Epithelial cell of proximal tubule (primary cell): ENCODE results near the gene EMID1. TPM values are rescaled to one million over a fixed set of nuclear protein-coding genes. Genes with fewer than 3 reads are reported as not detected.

ENCODE experiments used
- DNase-seq: peaks from one replicate; pipeline ENCODE4 v3.0.0-alpha.2; 2011; ENCODE audit warnings: low read depth
- H3K4me3 ChIP-seq: 2 replicates; pipeline ENCODE4 v1.5.1; 2011; ENCODE audit warnings: low read depth, mild to moderate bottlenecking, low read length
- total RNA-seq: library from RNA; depleted of rRNA; stranded (reverse); fragments of >200 nt; gene quantifications from 2 replicates; pipeline ENCODE4 v1.2.3, GENCODE V29; 2015
- TF ChIP-seq, protein P1 (sequence below): conservative IDR thresholded peaks from 2 replicates; pipeline ENCODE4 v1.5.1; 2012; ENCODE audit warnings: low read depth, mild to moderate bottlenecking, low read length

The EMID1 gene
- total RNA-seq, 1 donor from 2014 or later: 0.17 TPM

DNA sequence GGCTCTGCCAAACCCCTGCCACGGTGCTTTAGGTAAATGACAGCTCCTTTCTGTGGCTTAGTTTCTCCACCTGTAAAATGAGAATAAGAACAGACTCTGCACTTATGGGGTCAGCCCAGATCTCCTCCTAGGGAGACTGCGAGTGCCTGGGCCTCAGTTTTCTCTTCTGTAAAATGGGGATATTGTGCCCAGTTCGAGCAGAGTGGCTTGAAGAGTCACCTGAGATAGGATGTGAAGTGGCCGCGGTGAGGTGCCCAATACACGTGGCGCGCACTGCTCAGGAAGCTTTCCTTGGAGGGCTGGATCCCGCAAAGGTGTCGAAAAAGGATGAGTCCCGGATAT lies 473 bp upstream of the EMID1 start:
- peak overlapping the region; percentile 29 for H3K4me3 ChIP-seq
- TF ChIP-seq, protein P1, sequence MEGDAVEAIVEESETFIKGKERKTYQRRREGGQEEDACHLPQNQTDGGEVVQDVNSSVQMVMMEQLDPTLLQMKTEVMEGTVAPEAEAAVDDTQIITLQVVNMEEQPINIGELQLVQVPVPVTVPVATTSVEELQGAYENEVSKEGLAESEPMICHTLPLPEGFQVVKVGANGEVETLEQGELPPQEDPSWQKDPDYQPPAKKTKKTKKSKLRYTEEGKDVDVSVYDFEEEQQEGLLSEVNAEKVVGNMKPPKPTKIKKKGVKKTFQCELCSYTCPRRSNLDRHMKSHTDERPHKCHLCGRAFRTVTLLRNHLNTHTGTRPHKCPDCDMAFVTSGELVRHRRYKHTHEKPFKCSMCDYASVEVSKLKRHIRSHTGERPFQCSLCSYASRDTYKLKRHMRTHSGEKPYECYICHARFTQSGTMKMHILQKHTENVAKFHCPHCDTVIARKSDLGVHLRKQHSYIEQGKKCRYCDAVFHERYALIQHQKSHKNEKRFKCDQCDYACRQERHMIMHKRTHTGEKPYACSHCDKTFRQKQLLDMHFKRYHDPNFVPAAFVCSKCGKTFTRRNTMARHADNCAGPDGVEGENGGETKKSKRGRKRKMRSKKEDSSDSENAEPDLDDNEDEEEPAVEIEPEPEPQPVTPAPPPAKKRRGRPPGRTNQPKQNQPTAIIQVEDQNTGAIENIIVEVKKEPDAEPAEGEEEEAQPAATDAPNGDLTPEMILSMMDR: no peak

DNA sequence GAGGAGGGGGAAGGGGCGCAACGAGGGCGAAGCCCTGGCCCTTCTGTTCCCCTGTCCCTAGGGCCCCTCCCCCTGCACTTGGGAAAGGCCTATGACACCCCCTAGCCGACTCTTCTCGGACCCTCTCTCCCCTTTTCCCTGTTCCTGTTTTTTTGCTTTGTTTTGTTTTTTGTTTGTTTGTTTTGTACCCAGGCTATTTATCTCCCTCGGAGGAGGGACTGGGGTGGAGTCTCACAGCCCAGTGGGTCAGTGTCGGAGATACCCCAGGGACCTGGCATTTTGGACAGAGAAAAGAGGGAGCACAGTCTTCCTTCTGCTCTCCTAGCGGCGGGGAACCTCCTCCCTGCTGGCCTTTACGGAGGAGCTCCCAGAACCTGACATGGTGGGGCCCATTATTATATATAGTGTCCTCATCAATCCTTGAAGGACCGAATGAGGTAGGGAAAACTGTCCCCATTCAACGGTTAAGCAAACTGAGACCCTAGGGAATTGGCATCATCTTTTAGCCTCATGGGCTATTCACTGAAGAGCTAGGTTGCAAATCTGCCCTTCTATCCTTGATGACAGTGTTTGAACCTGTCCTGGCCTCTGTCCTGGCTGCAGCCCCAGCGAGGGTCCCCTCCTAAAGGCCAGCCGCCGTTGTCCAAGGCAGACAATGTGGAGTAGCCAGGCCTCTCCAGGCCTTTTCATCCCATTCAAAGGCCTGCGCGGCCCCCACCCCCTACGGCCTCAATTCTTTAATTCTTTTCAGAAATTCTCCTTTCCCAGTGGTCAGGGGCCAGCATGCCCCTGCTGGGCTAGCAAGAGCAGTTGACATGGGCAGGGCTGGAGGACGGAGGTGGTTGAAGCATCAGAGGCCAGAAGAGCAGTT lies 911 bp downstream of the EMID1 start:
- DNase-seq: no peak
- TF ChIP-seq, protein P1: no peak
- H3K4me3 ChIP-seq: peak overlapping the region; percentile 40

More for the DNA sequence above, 473 bp upstream of the EMID1 start:
- no peak for DNase-seq

DNA sequence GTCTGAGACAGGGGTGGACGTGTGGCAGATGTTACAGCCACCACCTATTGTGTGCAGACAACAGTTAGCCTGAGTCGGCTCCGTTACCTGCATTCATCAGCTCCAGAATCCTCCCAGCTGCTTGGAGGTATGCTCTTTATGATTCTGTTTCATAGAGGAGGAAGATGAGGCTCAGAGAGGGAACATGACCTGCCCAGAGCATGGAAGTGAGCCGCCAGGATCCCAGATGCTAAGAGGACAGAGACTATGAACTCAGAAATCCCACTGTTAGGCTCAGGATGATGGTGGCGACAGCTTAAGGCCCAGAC lies 1.5 kb downstream of the EMID1 start:
- H3K4me3 ChIP-seq: no peak overlapping the region
- DNase-seq: no peak
- TF ChIP-seq, protein P1: no peak

DNA sequence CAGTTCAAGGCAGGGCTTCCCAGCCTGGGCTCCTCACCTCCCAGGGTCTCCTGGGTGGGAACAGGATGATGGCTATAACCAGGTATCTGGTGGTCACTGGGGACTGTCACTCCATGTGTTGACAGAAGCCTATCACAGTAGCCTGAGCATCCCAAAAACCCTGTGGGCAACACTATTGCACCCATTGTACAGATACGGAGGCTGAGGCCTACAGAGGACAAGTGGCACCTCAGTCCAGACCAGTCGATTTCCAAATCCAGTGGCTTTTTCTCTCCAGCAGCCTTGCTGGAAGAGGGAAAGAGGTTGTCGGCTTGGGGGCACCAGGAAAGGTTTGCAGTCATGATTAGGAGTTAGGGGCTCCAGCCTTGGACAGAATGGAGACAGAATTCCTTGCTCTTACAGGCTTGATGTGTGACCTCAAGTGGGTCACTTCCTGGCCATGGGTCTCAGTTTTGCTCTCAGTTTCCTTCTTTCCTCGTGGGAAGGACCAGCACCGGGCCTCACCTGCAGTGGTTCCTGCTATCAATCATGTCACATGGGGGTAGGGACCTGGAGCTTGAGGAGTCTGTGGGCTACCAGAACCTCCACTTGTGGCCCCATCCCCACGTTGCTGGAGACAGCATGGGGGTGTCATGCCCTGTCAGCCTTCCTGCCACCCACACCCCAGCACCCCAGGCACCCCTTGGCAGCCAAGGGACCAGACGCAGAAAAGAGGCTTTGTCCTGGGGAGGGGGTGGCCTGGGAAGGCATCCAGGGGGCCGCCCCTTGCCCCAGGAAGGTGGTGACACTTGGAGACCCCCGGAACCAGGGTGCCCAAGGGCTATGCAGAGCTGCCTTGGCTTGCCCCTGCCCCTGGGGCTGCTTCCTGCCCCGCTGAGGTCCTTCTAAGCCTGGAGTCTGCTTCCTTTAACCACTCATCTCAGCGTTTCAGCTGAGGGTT lies 2.1 kb downstream of the EMID1 start:
- TF ChIP-seq, protein P1: no peak
- DNase-seq: no peak
- H3K4me3 ChIP-seq: no peak overlapping the region

DNA sequence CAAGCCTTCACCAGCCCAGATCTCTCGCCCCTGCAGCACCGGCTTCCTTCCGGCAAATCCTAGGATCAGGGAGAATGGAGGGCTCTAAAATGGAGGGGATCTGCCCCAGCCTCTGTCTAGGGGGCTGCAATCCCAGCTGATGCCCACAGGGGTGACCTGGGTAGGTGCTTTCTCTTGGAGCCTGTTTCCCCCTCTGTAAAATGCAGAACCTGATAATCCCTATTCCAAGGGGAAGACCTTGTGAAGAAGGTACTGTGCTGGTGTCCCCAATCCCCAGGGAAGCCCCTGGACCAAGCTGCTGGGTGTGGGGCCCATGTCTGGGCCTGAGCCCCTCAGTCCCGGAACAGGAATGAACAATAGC lies 2.8 kb downstream of the EMID1 start:
- no peak for DNase-seq
- H3K4me3 ChIP-seq: no peak overlapping the region
- TF ChIP-seq, protein P1: no peak

DNA sequence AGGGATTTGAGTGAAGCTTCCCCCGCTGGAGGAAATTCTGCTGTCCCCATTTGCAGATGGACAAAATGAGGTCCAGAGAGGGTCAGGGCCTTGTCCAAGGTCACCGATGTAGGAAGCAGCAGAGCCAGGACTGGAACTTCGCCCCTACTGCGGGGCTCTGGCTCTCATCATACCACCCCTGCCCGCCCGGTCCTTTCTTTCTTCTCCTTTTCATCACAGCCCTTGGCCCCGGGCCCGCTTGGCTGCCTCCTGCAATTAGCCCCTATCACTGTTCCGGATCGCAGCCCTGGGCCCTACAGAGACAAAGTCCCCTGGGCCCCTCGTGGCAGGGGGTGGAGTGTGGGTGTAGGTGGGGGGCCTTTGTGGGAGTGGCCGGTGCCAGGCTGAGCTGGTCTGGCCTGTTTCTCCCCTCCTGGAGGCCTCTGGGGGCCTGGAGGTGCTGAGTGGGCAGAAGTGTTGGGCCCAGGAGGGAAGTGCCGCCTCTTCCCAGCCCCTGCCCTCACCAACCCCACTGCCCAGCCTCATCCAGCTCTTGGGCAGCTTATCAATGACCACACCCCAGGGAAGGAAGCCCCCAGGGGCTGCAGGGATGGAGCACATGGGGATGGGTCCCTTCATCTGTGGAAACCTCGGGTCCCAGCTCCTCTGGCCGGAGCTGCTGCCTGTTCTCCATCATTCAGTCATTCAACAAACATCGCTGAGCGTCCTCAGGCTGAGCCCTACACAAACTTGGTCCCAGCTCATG lies 3.4 kb downstream of the EMID1 start:
- H3K4me3 ChIP-seq: no peak overlapping the region
- TF ChIP-seq, protein P1: no peak
- DNase-seq: no peak
